H1 (cell line): ENCODE data around the gene TEKTIP1. TPM values are rescaled to one million over a fixed set of nuclear protein-coding genes. Genes with fewer than 3 reads are reported as not detected.
"Not testable (repeated sequence)": the region's sequence is repeated elsewhere in the genome, so short reads cannot be mapped to it uniquely, and the experiment has no call there.

Source experiments
- CTCF ChIA-PET: fragments of 300-600 bp; sonication (Branson Sonifier 250); formaldehyde crosslinking; loops from one replicate; lab custom pipeline; 2021; ENCODE audit not compliant: partially characterized antibody; lab: Charles Lee
- POLR2A ChIA-PET: fragments of 300-600 bp; sonication (Branson Sonifier 250); formaldehyde crosslinking; loops from one replicate; lab custom pipeline; 2021; ENCODE audit warnings: inconsistent platforms; ENCODE audit not compliant: partially characterized antibody; lab: Charles Lee
- DNase-seq, 2 experiments: peaks; one replicate each; pipeline versions ENCODE4 v3.0.0 to v3.0.0-alpha.2; 2010 to 2022; ENCODE audit warnings: low spot score in 2 of 2, low read depth in 1 of 2, mixed read lengths in 1 of 2
- FAIRE-seq: peaks from 2 replicates; lab custom pipeline; 2011; peaks lifted over from hg19 to GRCh38; lab: Jason Lieb, UNC
- H2AFZ ChIP-seq: 2 replicates; pipeline ENCODE4 v1.8.1; 2012; ENCODE audit warnings: low read length, inconsistent platforms
- H2AK5ac ChIP-seq: 2 replicates; pipeline ENCODE4 v1.6.1; 2013; ENCODE audit warnings: low read depth, low read length
- H2BK120ac ChIP-seq: replicated peaks from 2 replicates; pipeline ENCODE3; 2013; ENCODE audit warnings: low read depth, low read length, inconsistent platforms
- H2BK12ac ChIP-seq: 2 replicates; pipeline ENCODE4 v1.6.1; 2013; ENCODE audit warnings: low read depth, low read length
- H2BK15ac ChIP-seq: 2 replicates; pipeline ENCODE4 v1.6.1; 2013; ENCODE audit warnings: low read length
- H2BK20ac ChIP-seq: 2 replicates; pipeline ENCODE4 v1.6.1; 2013; ENCODE audit warnings: low read length
- H2BK5ac ChIP-seq: 2 replicates; pipeline ENCODE4 v1.6.1; 2013; ENCODE audit warnings: low read depth, low read length
- H3K14ac ChIP-seq: 2 replicates; pipeline ENCODE4 v1.6.1; 2013; ENCODE audit warnings: inconsistent platforms; ENCODE audit not compliant: insufficient read length
- H3K18ac ChIP-seq: 2 replicates; pipeline ENCODE4 v1.6.1; 2013; ENCODE audit warnings: low read length; ENCODE audit errors: extremely low read depth
- H3K23ac ChIP-seq: 2 replicates; pipeline ENCODE4 v1.6.1; 2013; ENCODE audit warnings: inconsistent platforms; ENCODE audit not compliant: insufficient read length
- H3K23me2 ChIP-seq: 2 replicates; pipeline ENCODE4 v1.6.1; 2013; ENCODE audit warnings: low read depth, low read length
- H3K27ac ChIP-seq: 2 replicates; pipeline ENCODE4 v1.6.1; 2011; ENCODE audit warnings: low read depth, low read length, inconsistent platforms
- H3K27me3 ChIP-seq, 4 experiments: replicated peaks in 1 of 4; 1 replicate in 1 of 4; 2 replicates in 3 of 4; pipeline versions ENCODE4 v1.6.1 to v1.8.1; 2011 to 2013; ENCODE audit warnings: low read length in 3 of 4, mild to moderate bottlenecking in 3 of 4, inconsistent platforms in 2 of 4, mixed read lengths in 2 of 4, moderate library complexity in 1 of 4; ENCODE audit not compliant: control insufficient read depth in 3 of 4, insufficient read depth in 3 of 4; ENCODE audit errors: extremely low read depth in 1 of 4
- H3K36me3 ChIP-seq, 4 experiments: 2 replicates each; pipeline versions ENCODE4 v1.6.1 to v1.8.1; 2011 to 2013; ENCODE audit warnings: mild to moderate bottlenecking in 4 of 4, low read length in 3 of 4, moderate library complexity in 2 of 4, control low read depth in 1 of 4, inconsistent platforms in 1 of 4; ENCODE audit not compliant: insufficient read depth in 4 of 4, control insufficient read depth in 2 of 4
- H3K4ac ChIP-seq: replicated peaks from 2 replicates; pipeline ENCODE3; 2013; ENCODE audit warnings: low read length, low read depth, mixed read lengths, inconsistent platforms; ENCODE audit not compliant: insufficient read length
- H3K4me1 ChIP-seq, 4 experiments: replicated peaks in 1 of 4; 1 replicate in 1 of 4; 2 replicates in 3 of 4; pipeline versions ENCODE4 v1.6.1 to v1.8.1; 2011 to 2013; ENCODE audit warnings: low read length in 3 of 4, inconsistent platforms in 2 of 4, mixed read lengths in 1 of 4; ENCODE audit not compliant: insufficient read depth in 4 of 4, control insufficient read depth in 3 of 4
- H3K4me2 ChIP-seq, 2 experiments: 2 replicates each; pipeline versions ENCODE4 v1.6.1 to v1.8.1; 2011 to 2013; ENCODE audit warnings: low read depth in 2 of 2, low read length in 2 of 2, control low read depth in 1 of 2, inconsistent platforms in 1 of 2, mild to moderate bottlenecking in 1 of 2; ENCODE audit not compliant: insufficient read depth in 1 of 2
- H3K4me3 ChIP-seq, 4 experiments: fragments of 200-600, 300-600 bp in 1 of 4; sonication (generic), shearing (Covaris generic), sonication (Bioruptor Twin) in 1 of 4; 2 replicates each; pipeline versions ENCODE4 v1.5.1 to v1.8.1; 2011 to 2016; ENCODE audit warnings: low read length in 4 of 4, low read depth in 3 of 4, control low read depth in 2 of 4, inconsistent platforms in 2 of 4, mild to moderate bottlenecking in 2 of 4, mixed read lengths in 1 of 4, moderate library complexity in 1 of 4; ENCODE audit not compliant: insufficient read depth in 2 of 4; ENCODE audit errors: extremely low read depth in 1 of 4
- H3K56ac ChIP-seq: replicated peaks from 2 replicates; pipeline ENCODE3; 2013; ENCODE audit warnings: low read depth, mild to moderate bottlenecking, mixed read lengths, low read length, inconsistent platforms; ENCODE audit not compliant: insufficient read length
- H3K79me1 ChIP-seq: 2 replicates; pipeline ENCODE4 v1.6.1; 2013; ENCODE audit warnings: low read depth, low read length, control low read depth
- H3K79me2 ChIP-seq, 2 experiments: 2 replicates each; pipeline versions ENCODE4 v1.6.1 to v1.8.1; 2012 to 2013; ENCODE audit warnings: low read length in 2 of 2, mild to moderate bottlenecking in 2 of 2, inconsistent platforms in 1 of 2; ENCODE audit not compliant: insufficient read depth in 2 of 2, control insufficient read depth in 1 of 2
- H3K9ac ChIP-seq, 4 experiments: replicated peaks in 1 of 4; 1 replicate in 1 of 4; 2 replicates in 3 of 4; pipeline versions ENCODE4 v1.6.1 to v1.8.1; 2011 to 2013; ENCODE audit warnings: low read depth in 3 of 4, low read length in 3 of 4, control low read depth in 2 of 4, mild to moderate bottlenecking in 2 of 4, moderate library complexity in 2 of 4, inconsistent platforms in 1 of 4; ENCODE audit errors: extremely low read depth in 1 of 4
- H3K9me3 ChIP-seq, 2 experiments: 2 replicates each; pipeline versions ENCODE4 v1.6.1 to v1.8.1; 2012 to 2013; ENCODE audit warnings: mild to moderate bottlenecking in 2 of 2, moderate library complexity in 2 of 2, control low read depth in 1 of 2, inconsistent platforms in 1 of 2, low read depth in 1 of 2, low read length in 1 of 2, mixed read lengths in 1 of 2; ENCODE audit not compliant: insufficient read depth in 2 of 2
- H4K20me1 ChIP-seq, 2 experiments: replicated peaks in 1 of 2; 2 replicates each; pipeline versions ENCODE3 to v1.8.1; 2011 to 2013; ENCODE audit warnings: inconsistent platforms in 2 of 2, low read length in 2 of 2, mild to moderate bottlenecking in 1 of 2; ENCODE audit not compliant: insufficient read depth in 2 of 2, control insufficient read depth in 1 of 2
- H4K5ac ChIP-seq: 2 replicates; pipeline ENCODE4 v1.6.1; 2013; ENCODE audit warnings: low read length, low read depth, mixed read lengths, inconsistent platforms; ENCODE audit not compliant: insufficient read length
- H4K8ac ChIP-seq: 2 replicates; pipeline ENCODE4 v1.8.0; 2013; ENCODE audit warnings: mild to moderate bottlenecking, moderate library complexity, low read length, inconsistent platforms; ENCODE audit not compliant: insufficient read depth; ENCODE audit errors: extremely low read depth
- H4K91ac ChIP-seq: replicated peaks from 2 replicates; pipeline ENCODE3; 2013; ENCODE audit warnings: low read length, mixed read lengths, inconsistent platforms; ENCODE audit not compliant: insufficient read length
- WGBS, 2 experiments: shearing (Covaris generic) in 1 of 2; methylation state at CpG; one replicate each; pipeline versions ENCODE4 v1.1.6 to v1.1.7; 2013 to 2015; ENCODE audit warnings: low lambda C conversion rate in 2 of 2, mixed read lengths in 2 of 2, inconsistent platforms in 1 of 2, low coverage in 1 of 2, missing lambda C conversion rate in 1 of 2; ENCODE audit not compliant: insufficient replicate concordance in 2 of 2, insufficient coverage in 1 of 2, insufficient read length in 1 of 2; ENCODE audit errors: extremely low coverage in 1 of 2, missing lambda C conversion rate in 1 of 2; 5-methylcytosine and 5-hydroxymethylcytosine counted together
- polyA plus RNA-seq, 7 experiments: library from polyadenylated mRNA; depleted of rRNA in 3 of 7; stranded (reverse) in 5 of 7; unstranded in 2 of 7; fragments of >200 nt in 5 of 7; fragments of 200-250 nt in 2 of 7; gene quantifications; 1 replicate in 5 of 7; 2 replicates in 1 of 7; 4 replicates in 1 of 7; pipeline versions ENCODE4 v1.2.1 to v1.2.3, GENCODE V29; 2011 to 2013; ENCODE audit warnings: missing spikeins in 2 of 7, mixed read lengths in 2 of 7
- total RNA-seq: library from RNA; stranded (reverse); fragmentation: NEBNext Ultra II Directional; extraction: Animal tissue kit (Norgen Biotek cat#: 25700); gene quantifications from 2 replicates; pipeline ENCODE4 v1.2.1, GENCODE V29; 2021

TEKTIP1 gene
- total and polyA plus RNA-seq, 2 of the 8 experiments (the other 6 are each of a cell fraction or from before 2014, with no cell fraction given), result 1.1 TPM; not detected in 1

- H3K9me3 ChIP-seq, H3K9ac ChIP-seq, FAIRE-seq, H3K14ac ChIP-seq, H3K56ac ChIP-seq, H2AFZ ChIP-seq, H4K8ac ChIP-seq, H4K5ac ChIP-seq, H3K79me1 ChIP-seq, H2BK12ac ChIP-seq, H3K23me2 ChIP-seq, H3K79me2 ChIP-seq, H3K18ac ChIP-seq, H3K4me1 ChIP-seq, H2AK5ac ChIP-seq, H2BK5ac ChIP-seq, H3K23ac ChIP-seq, H3K4me3 ChIP-seq, H3K4me2 ChIP-seq, H2BK20ac ChIP-seq, H3K4ac ChIP-seq, H3K27me3 ChIP-seq, H2BK15ac ChIP-seq, POLR2A ChIA-PET, H4K91ac ChIP-seq, DNase-seq, H4K20me1 ChIP-seq, H3K36me3 ChIP-seq, H3K27ac ChIP-seq, H2BK120ac ChIP-seq: not testable (repeated sequence)
- CTCF ChIA-PET, result interaction anchor here (0.6 to 1.5 kb wide), 4 partner anchors 11 to 31 kb away, joined by 3 to 4 read pairs (median 3); partner anchors contain the start of gene TEKTIP1
- WGBS, 2 experiments, result 93% methylated on average over 6 of the region's 11 CpGs; no CpG with 5 or more reads in 1 of the 2 experiments
Observed at GRCh38 chr19:3570042-3570441, 31.1 kb downstream of the TEKTIP1 start.
